ENCODE data around the gene FOXR1.
"Not testable (repeated sequence)": the region's sequence is repeated elsewhere in the genome, so short reads cannot be mapped to it uniquely, and the experiment has no call there.

FOXR1 gene

DNA sequence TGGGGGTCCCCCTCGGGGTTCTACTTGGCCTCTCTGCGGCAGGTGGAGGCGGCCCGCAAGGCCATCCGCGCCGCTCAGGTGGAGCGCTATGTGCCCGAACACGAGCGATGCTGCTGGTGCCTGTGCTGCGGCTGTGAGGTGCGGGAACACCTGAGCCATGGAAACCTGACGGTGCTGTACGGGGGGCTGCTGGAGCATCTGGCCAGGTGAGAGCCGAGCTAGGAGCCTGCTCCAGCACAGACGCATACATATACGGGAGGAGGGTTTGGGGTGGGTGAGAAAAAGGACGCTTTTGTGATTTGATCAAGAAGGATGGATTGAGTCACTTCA, 26.8 kb downstream of the FOXR1 start:
- FAIRE-seq: no peak

DNA sequence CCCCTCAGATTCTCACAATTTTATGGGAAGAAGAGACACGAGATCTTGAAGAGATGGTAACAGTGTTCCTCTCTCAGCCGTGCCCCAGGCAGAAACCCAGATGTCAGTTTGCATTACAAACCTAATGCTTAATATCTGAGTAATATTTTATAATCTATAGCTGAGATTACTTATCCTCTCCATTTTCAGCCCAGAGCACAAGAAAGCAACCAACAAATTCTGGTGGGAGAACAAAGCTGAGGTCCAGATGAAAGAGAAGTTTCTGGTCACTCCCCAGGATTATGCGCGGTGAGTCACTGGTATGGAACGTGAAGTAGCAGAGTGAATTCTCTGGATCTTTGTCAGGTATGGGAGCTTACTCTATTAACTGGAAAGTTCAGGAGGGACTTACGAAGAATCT, 27.3 kb downstream of the FOXR1 start:
- FAIRE-seq: peak; percentile 97

DNA sequence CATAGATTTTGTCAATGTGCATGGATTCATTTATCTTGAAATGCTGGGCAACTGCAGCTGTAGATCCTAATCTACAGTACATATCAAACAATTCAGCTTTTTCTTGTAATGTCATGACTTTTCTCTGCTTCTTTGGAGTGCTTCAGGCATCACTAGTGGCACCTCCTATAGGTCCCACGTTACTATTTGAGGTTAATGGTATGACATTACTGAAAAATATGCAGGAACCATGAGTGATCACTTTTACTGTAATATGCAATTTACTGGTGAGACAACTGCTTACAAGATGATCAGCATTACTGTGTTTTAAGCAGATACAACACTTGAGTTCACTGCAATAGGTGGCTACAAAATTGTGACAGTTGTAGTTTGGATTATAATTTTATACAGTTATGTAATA, 29.3 kb downstream of the FOXR1 start:
- FAIRE-seq: no peak

DNA sequence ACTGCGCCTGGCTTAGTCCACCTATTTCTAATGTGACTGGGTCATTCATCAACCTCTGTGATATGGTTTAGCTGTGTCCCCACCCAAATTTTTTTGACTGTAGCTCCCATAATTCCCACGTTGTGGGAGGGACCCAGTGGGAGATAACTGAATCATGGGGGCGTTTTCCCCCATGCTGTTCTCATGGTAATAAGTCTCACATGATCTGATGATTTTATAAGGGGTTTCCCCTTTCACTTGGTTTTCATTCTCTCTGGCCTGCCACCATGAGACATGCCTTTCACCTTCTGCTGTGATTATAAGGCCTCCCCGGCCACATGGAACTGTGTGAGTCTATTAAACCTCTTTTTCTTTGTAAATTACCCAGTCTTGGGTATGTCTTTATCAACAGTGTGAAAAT, 35.1 kb downstream of the FOXR1 start:
- FAIRE-seq: no peak

DNA sequence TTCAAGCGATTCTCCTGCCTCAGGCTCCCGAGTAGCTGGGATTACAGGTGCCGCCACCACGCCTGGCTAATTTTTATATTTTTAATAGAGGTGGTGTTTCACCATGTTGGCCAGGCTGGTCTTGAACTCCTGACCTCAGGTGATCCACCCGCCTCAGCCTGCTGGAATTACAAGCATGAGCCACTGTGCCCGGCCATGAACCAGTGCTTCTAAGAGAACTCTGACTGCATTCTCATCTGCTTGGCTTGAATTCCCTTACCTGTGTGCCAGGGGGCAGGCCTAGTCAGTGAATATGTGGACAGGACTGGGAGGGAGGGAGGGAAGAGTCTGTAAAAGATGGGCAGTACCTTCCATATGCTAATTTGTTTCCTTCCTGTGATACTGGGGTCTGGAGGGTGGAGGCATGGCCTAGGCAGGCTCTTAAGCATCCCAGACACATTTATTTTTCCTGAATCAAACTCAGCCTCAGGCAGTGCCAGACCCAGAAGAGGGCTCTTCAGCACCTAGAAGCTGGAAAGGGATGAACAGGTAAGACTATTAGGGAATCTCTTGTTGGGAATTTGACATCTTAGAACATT, 40.0 kb downstream of the FOXR1 start:
- no peak for FAIRE-seq

DNA sequence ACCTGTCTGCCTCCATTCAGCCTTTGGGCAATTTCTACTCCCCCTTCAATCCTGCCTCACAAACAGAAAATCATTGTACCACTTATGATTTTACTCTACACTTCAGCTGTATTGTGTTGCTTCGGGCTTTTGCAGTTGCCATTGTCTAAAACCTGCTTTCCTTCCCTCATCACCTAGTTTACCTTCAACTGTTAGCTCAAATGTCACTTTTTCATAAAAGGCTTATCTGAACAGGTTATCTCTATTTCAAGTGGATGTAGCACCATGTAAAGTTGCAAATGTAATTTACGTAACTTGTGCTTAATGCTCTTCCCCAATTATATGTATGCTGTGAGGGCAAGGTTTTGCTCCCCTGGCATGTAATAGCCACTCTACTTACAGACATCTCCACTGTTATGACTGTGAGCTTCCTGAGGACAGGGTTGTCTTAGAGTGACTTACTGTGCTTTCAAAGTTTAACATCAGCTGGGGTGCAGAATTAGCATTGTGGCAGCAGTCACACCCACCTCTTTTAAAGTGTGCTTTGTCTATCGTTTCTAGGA, 41.1 kb downstream of the FOXR1 start:
- no peak for FAIRE-seq

DNA sequence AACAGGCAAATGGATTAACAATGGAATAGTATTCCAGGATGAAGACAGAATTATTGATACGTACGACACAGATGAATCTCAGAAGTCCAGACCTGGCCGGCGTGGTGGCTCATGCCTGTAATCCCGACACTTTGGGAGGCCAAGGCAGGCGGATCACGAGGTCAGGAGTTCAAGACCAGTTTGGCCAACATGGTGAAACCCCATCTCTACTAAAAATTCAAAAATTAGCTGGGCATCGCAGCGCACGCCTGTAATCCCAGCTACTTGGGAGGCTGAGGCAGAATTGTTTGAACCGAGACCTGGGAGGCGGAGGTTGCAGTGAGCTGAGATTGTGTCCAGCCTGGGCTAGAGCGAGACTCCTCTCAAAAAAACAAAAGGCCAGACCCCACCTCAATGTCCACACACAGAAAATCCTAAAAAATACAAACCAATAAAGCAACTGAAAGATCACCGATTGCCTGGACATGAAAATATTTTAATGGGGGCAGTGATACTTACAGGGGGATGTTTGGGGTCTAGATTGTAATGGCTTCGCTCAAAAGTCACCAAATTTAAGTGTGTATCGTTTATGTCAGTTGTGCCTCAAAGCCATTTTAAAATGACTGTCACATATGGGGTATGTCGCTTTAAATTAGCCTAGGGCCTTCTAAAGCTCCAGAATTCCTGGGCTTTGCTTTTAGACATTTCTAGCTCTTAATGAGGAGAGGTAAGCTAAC, 42.8 kb downstream of the FOXR1 start:
- FAIRE-seq: no peak

DNA sequence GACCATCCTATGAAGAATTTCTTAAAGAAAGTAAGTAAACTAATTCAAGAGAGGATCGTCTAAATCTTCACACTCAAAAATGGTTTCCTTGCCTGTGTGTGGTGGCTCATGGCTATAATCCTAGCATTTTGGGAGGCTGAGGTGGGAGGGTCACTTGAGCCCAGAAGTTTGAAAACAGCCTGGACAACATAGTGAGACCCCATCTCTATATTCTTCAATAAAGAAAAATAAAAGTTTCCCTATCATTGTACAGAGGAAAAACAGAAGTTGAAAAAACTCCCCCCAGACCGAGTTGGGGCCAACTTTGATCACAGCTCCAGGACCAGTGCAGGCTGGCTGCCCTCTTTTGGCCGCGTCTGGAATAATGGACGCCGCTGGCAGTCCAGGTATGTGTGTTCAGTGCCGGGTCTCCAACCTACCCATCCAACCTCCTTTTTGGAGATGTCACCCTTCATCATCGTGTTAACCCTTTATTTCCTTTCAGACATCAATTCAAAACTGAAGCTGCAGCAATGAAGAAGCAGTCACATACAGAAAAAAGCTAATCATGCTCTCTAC, 43.6 kb downstream of the FOXR1 start:
- no peak for FAIRE-seq

DNA sequence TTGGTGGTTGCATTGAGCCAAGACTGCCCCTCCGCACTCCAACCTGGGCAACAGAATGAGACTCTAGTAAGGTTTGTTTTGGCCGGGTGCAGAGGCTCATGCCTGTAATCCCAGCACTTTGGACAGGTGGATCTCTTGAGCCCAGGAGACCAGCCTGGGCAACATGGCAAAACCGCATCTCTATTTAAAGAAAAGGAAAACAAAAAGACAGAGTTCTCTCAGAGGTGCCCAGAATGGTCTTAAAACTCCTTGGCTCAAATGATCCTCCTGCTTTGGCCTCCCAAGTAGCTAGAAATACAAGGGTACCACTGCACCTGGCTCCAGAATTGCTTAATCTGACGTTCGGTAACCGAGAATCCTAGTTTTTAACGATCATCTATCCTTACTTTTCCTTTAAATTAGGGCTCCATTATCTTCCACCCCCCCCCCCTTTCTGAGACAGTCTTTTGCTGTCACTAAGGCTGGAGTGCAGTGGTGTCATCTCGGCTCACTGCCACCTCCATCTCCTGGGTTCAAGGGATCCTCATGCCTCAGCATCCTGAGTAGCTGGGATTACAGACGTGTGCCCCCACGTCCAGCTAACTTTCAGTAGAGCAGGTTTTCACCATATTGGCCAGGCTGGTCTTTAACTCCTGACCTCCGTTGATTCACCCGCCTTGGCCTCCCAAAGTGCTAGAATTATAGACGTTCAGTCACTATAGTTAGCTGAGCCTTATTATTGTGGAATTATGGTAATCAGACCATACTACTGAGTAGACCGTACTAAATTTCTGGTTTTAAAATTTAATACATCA, 44.9 kb downstream of the FOXR1 start:
- no peak for FAIRE-seq

DNA sequence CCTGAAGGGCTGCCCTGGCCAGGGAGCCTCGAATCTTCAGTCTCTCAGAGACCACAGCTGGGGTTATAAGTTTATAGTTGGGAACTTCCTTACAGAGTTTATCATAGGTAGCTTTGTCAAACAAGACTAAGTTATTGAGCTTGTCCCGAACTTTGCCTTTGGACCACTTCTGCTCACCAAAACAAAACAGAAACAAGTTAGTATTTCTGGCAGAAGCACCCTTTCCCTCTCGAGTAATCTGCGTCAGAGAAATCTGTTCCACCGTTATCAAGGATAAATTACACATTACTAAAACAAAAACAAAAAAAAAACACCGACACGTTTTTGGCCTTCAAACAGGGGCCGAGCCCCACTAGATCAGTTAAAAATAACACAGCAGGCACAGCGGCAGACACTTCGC, 45.8 kb downstream of the FOXR1 start:
- not testable (repeated sequence) for FAIRE-seq

DNA sequence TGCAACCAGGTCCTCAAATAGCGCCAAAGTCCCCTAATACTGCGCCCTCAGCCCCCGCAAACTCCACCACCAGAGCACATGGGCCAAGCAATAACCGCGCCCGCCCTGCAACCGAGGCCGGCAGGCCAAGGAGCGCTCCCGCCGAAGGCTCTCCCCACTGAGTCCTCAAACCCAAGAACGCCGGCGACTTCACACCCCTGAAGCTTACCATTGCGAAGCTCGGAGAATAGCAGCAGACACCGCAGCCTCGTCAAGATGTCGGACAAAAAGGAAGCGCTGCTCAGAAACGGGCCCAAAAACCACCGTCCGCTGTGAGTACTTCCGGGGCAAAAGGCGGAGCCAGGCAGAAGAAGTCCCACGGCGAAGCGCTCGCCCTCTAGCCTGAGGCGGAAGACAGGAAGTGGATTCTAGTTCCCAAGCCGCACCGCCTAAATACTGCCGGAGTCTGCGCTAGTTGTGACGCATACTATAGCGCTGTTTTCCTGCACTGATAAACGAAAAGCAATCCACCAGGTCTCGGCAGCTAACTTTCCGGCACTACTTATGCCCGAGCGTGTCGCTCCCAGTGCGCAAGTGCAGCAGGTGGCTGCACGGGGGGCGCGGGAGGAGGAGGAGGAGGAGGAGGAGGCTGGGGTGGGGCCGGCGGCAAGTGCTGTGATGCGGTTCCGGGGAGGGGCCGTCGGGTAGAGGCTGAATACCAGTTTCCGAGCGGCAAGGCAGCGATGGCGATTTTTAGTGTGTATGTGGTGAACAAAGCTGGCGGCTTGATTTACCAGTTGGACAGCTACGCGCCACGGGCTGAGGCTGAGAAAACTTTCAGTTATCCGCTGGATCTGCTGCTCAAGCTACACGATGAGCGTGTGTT, 46.7 kb downstream of the FOXR1 start, which contains the start of the genes RPS25 and TRAPPC4:
Gene RPS25 (minus strand): TSS at position 270 of the 865 bp plus-strand sequence. CDS start 59 bp downstream, at position 211.
Gene TRAPPC4 (plus strand): TSS at position 693 of the 865 bp plus-strand sequence. CDS start 30 bp downstream, at position 723.
- peak; percentile 91 for FAIRE-seq

DNA sequence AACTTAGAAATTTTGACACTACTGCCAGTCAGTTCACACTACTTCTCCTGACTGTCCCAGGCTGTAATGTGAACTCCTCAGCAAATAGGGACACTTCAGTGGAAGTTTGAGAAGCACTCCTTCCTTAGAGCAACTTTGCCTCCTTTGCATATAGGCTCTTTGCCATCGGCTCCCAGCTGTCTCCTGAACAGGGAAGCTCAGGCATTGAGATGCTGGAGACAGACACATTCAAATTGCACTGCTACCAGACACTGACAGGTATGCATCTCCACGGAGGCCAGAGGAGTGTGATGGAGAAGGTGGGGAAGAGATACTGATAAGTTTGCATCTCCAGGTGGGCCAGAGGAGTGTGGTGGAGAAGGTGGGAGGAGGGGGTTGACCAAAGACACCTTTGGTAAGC, 48.4 kb downstream of the FOXR1 start:
- no peak for FAIRE-seq

DNA sequence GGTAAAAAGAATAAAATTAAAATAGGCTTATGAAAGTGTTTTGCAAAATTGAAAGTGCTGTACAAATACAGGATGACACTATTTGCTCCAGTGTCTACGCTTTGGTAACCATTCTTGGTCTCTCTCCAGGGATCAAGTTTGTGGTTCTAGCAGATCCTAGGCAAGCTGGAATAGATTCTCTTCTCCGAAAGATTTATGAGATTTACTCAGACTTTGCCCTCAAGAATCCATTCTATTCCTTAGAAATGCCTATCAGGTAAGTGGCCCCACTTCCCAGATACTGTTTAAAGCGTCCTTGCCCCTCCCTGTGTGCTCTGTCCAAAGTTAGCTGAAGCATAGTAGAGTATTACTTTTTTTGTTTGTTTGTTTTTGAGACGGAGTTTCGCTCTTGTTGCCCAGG, 50.1 kb downstream of the FOXR1 start:
- FAIRE-seq: no peak

DNA sequence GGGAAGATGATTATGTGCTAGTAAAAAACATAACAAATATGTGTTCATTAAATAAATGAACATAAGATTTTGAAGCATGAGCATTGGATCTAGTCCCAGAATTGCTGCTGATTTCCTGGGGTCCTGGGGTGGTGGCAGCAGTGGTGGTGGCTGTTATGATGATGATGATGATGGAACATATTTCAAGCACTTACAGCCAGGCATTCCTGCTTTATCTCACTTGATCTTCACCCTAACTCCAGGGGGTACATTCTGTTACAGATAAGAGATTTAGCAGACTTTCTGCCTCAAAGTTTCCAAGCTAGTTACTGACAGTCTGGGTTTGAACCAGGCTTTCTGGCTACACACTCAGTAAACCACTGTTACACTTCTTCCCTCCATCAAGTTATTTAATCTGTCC, 52.2 kb downstream of the FOXR1 start:
- no peak for FAIRE-seq

DNA sequence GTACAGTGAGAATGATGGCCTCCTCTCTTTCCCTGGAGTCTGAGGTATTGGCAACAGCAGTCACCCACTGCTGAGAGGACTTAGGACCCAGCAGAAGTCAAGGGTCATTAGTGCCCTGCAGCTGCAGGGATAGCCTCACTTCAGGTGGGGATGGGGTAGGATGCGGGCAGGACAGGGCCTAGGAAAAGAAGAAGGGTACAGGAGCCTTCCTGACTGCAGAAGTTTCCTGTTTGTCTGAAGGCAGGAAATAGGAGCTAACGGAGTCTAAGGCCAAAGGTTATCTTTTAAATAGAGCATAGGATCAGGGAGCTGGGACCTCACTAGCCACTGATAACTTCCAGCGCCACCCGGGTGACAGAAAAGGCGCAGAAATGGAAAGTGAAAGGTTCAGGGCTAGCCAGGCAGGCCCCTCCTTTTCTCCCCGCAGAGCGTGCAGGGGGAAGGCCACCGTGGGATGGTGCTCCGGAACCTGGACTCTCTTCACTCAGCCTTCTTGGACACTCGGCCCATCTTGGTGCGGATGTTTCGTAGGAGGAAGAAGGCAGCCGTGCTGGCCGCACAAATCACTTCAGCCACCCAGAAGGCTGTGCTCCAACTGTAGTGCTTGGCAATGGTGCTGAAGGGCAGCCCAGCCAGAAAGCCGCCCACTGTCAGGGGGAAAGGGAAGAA, 53.0 kb downstream of the FOXR1 start:
- FAIRE-seq: no peak

DNA sequence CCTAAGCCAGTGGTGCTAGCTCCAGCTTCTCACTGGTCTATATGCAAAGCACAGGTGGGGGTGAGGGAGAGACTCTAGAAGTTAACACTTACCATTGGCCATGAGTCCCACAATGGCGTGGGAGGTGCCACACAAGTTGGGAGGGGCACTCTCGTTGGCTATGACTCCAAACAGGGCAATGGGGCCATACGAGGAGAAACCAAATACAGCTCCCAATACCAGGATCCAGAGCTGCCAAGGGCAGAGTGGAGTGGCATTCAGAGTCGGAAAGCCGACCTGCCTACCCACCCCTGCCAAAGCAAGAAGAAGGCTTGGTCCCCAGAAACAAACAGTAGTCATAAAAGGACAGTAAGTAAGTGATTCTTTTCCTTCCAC, 53.5 kb downstream of the FOXR1 start:
- no peak for FAIRE-seq

DNA sequence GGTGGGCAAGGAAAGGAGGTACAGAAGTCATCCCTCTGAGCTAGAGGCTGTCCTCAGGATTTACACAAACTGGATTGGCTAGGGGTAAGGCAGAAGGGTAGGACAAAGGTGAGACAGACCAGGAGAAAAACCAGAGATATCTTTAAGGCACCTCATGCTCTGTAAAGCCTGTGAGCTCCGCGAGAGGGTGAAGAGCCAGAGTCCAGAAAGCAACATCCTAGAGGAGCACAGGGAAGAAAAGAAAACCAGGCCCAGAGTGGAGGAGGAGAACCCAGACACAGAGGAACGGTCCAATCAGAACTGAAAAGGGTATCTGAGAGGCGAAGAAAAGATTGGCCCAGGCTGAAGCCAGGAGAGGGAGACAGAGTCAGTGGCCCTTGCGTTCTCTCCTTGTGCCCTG, 54.0 kb downstream of the FOXR1 start:
- FAIRE-seq: no peak

DNA sequence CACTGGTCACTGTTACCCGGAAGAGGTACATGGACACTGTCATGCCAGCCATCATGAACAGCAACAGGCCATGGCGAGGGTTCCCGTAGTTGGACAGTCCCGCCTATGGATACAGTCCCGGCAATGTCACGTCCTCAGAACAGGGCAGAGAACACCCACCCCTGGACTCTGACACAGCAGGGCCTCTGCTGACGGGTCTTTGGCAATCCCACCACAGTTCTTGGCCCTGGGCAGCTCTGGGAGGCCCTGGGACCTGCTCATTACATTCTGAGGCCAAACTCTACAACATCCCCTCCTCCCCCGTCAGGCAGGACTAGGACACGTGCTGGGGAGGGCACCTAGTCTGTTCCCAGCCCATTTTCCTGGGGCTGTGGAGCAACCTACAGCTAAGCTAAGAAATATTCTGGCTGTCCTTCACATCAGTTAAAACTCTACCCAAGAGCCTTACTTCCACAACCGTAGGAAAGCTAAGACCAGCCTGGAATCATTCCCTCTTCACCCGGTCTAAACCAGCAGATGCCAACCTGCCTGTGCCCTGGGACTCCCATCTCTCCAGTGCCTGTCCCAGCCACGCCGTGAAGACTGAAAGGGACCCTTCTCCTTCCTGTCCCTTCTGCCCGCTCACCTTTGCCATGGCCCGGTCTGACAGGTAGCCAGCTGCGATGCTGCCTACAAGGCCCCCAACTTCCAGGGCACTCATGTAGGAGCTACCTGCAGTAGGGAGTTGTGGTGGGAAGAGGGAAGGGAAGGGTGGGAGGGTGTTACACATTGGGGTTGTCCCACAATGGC, 54.6 kb downstream of the FOXR1 start:
- FAIRE-seq: no peak

DNA sequence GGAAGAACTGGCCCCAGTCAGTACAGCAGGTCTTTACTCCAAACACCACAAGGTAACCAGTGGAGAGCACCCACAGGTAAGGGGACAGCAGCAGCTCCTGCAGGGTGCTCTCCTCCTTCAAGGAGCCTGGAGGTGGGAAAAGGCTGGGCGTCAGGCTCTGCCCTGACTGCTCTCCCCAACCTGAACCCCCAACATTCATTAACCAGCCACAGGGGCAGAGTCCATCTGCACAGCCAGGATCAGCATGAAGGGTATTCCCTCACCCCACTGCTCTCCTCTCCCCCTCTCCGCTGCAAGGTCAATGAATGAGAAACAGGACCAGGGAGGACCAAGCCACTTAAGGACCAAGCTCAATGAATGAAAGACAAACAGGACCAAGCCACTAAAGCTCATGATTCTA, 55.4 kb downstream of the FOXR1 start:
- no peak for FAIRE-seq

DNA sequence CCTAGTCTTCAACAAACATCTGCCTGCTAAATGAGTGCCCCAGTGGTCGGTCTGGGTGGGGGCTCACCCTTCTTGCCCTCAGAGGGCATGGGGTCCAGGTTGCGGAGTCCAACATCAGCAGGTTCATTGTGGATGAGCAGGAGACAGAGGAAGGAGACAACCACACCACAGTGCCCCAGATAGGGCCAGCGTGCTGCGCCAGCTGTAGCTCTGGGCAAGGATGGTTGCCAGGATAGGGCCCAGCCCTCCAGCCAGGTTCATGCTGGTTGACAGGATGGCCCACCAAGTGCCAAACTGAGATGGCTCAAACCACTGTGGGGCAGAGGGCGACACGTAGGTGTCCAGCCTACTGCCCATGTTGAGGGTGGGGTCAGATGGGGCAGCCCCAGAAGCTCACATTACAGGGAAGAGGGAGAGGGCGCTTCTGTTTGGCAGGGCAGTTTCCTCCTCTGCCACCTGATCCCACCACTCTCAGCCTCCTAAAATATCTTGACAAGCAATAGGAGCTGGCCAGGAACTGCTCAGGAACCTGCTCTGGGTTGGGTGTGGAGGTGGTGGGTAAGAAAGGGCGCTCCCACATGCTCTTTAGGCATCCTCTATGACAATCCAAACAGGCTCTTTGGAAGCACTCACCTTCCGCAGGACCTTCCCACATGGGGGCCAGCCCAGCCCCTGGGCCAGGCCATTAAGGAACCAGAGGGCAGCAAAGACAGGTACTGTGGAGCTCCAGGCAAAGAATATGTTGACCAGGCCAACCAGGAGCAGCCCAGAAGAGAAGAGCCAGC, 56.2 kb downstream of the FOXR1 start:
- no peak for FAIRE-seq

All from G401.6 (cell line).